ENCODE results near the gene TBXAS1. TPM values are rescaled to one million over a fixed set of nuclear protein-coding genes. Genes with fewer than 3 reads are reported as not detected.

The TBXAS1 gene
- total and polyA plus RNA-seq, 2 of the 8 experiments (the other 6 are each of a cell fraction or from before 2014, with no cell fraction given): 0.86 to 2.1 TPM

DNA sequence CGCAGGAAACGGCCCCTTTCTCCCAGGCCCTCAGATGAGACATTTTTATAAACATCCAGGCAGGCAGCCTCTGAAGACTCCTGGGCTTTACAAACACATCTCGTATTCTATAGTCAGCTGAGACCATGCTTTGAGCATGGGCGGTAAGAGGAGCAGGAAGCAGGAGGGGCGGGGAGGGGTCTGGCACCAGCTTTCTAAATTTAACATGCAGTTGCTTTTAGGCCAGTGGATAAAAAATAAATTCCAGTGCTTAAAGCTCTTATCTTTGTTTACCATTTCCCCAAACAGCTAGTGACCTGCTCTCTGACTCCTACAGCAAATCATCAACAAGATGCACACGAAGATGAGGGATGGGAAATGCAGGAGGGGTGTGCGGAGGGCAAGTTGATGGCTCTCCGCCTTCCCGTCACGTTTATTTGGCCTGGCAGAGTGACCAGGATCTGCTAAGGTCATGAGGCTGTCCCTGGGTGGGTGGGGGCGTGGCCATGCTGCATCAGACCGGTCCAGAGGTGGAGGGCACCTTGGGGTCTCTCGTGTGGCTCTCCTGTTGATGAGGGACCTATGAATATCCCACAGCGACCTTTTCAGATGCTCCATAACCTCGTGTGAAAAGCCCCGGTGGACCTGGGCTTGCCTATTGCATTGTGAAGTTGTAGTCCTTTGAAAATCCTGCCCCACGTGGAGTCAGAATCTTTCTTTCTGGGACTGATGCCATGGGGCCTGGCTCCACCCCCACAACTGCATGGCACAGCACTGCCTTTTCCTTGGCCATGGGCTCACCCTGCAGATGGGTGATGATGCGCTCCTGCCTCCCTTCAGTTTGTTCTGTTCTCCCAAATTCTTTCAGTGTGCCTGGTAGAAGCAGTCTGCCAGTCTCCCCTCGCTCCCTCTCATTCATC is 166.2 kb downstream of the TBXAS1 start (continued):
- TF ChIP-seq, protein P1, sequence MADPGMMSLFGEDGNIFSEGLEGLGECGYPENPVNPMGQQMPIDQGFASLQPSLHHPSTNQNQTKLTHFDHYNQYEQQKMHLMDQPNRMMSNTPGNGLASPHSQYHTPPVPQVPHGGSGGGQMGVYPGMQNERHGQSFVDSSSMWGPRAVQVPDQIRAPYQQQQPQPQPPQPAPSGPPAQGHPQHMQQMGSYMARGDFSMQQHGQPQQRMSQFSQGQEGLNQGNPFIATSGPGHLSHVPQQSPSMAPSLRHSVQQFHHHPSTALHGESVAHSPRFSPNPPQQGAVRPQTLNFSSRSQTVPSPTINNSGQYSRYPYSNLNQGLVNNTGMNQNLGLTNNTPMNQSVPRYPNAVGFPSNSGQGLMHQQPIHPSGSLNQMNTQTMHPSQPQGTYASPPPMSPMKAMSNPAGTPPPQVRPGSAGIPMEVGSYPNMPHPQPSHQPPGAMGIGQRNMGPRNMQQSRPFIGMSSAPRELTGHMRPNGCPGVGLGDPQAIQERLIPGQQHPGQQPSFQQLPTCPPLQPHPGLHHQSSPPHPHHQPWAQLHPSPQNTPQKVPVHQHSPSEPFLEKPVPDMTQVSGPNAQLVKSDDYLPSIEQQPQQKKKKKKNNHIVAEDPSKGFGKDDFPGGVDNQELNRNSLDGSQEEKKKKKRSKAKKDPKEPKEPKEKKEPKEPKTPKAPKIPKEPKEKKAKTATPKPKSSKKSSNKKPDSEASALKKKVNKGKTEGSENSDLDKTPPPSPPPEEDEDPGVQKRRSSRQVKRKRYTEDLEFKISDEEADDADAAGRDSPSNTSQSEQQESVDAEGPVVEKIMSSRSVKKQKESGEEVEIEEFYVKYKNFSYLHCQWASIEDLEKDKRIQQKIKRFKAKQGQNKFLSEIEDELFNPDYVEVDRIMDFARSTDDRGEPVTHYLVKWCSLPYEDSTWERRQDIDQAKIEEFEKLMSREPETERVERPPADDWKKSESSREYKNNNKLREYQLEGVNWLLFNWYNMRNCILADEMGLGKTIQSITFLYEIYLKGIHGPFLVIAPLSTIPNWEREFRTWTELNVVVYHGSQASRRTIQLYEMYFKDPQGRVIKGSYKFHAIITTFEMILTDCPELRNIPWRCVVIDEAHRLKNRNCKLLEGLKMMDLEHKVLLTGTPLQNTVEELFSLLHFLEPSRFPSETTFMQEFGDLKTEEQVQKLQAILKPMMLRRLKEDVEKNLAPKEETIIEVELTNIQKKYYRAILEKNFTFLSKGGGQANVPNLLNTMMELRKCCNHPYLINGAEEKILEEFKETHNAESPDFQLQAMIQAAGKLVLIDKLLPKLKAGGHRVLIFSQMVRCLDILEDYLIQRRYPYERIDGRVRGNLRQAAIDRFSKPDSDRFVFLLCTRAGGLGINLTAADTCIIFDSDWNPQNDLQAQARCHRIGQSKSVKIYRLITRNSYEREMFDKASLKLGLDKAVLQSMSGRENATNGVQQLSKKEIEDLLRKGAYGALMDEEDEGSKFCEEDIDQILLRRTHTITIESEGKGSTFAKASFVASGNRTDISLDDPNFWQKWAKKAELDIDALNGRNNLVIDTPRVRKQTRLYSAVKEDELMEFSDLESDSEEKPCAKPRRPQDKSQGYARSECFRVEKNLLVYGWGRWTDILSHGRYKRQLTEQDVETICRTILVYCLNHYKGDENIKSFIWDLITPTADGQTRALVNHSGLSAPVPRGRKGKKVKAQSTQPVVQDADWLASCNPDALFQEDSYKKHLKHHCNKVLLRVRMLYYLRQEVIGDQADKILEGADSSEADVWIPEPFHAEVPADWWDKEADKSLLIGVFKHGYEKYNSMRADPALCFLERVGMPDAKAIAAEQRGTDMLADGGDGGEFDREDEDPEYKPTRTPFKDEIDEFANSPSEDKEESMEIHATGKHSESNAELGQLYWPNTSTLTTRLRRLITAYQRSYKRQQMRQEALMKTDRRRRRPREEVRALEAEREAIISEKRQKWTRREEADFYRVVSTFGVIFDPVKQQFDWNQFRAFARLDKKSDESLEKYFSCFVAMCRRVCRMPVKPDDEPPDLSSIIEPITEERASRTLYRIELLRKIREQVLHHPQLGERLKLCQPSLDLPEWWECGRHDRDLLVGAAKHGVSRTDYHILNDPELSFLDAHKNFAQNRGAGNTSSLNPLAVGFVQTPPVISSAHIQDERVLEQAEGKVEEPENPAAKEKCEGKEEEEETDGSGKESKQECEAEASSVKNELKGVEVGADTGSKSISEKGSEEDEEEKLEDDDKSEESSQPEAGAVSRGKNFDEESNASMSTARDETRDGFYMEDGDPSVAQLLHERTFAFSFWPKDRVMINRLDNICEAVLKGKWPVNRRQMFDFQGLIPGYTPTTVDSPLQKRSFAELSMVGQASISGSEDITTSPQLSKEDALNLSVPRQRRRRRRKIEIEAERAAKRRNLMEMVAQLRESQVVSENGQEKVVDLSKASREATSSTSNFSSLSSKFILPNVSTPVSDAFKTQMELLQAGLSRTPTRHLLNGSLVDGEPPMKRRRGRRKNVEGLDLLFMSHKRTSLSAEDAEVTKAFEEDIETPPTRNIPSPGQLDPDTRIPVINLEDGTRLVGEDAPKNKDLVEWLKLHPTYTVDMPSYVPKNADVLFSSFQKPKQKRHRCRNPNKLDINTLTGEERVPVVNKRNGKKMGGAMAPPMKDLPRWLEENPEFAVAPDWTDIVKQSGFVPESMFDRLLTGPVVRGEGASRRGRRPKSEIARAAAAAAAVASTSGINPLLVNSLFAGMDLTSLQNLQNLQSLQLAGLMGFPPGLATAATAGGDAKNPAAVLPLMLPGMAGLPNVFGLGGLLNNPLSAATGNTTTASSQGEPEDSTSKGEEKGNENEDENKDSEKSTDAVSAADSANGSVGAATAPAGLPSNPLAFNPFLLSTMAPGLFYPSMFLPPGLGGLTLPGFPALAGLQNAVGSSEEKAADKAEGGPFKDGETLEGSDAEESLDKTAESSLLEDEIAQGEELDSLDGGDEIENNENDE (IDR thresholded peaks at IDR 0.05; ENCODE audit: insufficient replicate concordance, low read length): no peak
- TF ChIP-seq SIN3A (conservative IDR thresholded peaks at IDR 0.05 in 1 of 2, IDR thresholded peaks at IDR 0.05 in 1 of 2; ENCODE audit: low read depth in 1 of 2, low read length in 2 of 2): no peak
- no peak for TF ChIP-seq YY1 (IDR thresholded peaks at IDR 0.05; ENCODE audit: low read depth, low read length)
- no peak for TF ChIP-seq POLR2AphosphoS5 (IDR thresholded peaks at IDR 0.05; ENCODE audit: low read depth, low read length)
- TF ChIP-seq, protein P2, sequence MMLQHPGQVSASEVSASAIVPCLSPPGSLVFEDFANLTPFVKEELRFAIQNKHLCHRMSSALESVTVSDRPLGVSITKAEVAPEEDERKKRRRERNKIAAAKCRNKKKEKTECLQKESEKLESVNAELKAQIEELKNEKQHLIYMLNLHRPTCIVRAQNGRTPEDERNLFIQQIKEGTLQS (IDR thresholded peaks at IDR 0.05; ENCODE audit: insufficient read depth, low read depth, low read length): no peak

All from H1 (cell line).